GM23338 (cell line): Measurements from ENCODE around the gene XPNPEP2.

Experiments
- CREB1 ChIP-seq: fragments of 250-450 bp; sonication (Bioruptor Pico); IDR thresholded peaks from 2 replicates; pipeline ENCODE4 v1.5.0; 2020; ENCODE audit warnings: low read depth, mild to moderate bottlenecking, moderate library complexity
- EZH2 ChIP-seq: fragments of 200-600 bp; sonication (generic); IDR thresholded peaks from one replicate; pipeline ENCODE4 v1.8.0; 2017; ENCODE audit warnings: antibody characterized with exemption, mild to moderate bottlenecking, low read depth; ENCODE audit not compliant: unreplicated experiment
- EZH2phosphoT487 ChIP-seq: fragments of 200-600 bp; sonication (generic); IDR thresholded peaks from one replicate; pipeline ENCODE4 v1.8.1; 2018; ENCODE audit warnings: antibody characterized with exemption; ENCODE audit not compliant: unreplicated experiment
- JUNB ChIP-seq: IDR thresholded peaks from one replicate; pipeline ENCODE4 v1.6.1; 2016; ENCODE audit warnings: antibody characterized with exemption; ENCODE audit not compliant: unreplicated experiment
- NANOG ChIP-seq: IDR thresholded peaks from 2 replicates; pipeline ENCODE4 v1.6.1; 2016; ENCODE audit warnings: antibody characterized with exemption, borderline replicate concordance
- POLR2AphosphoS5 ChIP-seq: IDR thresholded peaks from 2 replicates; pipeline ENCODE4 v1.6.1; 2016; ENCODE audit warnings: antibody characterized with exemption, low read depth
- STAT1 ChIP-seq: IDR thresholded peaks from one replicate; pipeline ENCODE4 v1.6.1; 2016; ENCODE audit warnings: antibody characterized with exemption; ENCODE audit not compliant: unreplicated experiment
- ZNF114 ChIP-seq: fragments of 250-450 bp; sonication (Bioruptor Pico); IDR thresholded peaks from 2 replicates; pipeline ENCODE4 v1.5.0; 2020; ENCODE audit warnings: mild to moderate bottlenecking, moderate library complexity
- ZNF331 ChIP-seq: fragments of 250-450 bp; sonication (Bioruptor Pico); IDR thresholded peaks from 2 replicates; pipeline ENCODE4 v1.5.0; 2020; ENCODE audit warnings: low read depth, mild to moderate bottlenecking, moderate library complexity
- TF ChIP-seq, protein P1 (sequence below), 2 experiments: fragments of 200-600 bp in 1 of 2; sonication (generic) in 1 of 2; conservative IDR thresholded peaks; 2 replicates each; pipeline versions ENCODE4 v1.5.1 to v1.6.1; 2016 to 2017; ENCODE audit warnings: antibody characterized with exemption in 2 of 2, low read depth in 2 of 2, mild to moderate bottlenecking in 2 of 2, moderate library complexity in 1 of 2
- TF ChIP-seq, protein P2 (sequence below): IDR thresholded peaks from one replicate; pipeline ENCODE4 v1.6.1; 2018; ENCODE audit warnings: antibody characterized with exemption; ENCODE audit not compliant: unreplicated experiment
- TF ChIP-seq, protein P3 (sequence below): fragments of 250-450 bp; sonication (Bioruptor Pico); IDR thresholded peaks from 2 replicates; pipeline ENCODE4 v1.5.0; 2020; ENCODE audit warnings: mild to moderate bottlenecking, moderate library complexity

DNA sequence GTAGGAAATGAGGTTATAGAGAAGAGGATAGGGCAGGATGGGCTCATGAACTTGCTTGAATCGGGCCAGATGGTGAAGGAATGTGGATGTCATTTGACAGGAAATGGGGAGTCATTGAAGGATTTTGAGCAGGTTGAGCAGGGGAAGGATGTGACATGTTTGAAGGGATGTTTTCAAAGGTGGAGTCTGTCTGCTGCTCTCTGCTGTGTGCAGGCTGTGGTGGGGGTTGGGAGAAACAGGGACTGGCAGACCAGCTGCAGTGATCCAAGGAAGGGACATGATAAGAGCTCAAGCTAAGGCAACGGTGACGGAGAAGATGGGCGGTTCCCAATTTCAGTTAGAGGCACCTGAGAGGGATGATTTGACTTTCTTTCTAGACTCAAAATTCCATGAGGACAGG lies 14.0 kb upstream of the XPNPEP2 start:
- TF ChIP-seq EZH2, result no peak
- TF ChIP-seq, protein P1, sequence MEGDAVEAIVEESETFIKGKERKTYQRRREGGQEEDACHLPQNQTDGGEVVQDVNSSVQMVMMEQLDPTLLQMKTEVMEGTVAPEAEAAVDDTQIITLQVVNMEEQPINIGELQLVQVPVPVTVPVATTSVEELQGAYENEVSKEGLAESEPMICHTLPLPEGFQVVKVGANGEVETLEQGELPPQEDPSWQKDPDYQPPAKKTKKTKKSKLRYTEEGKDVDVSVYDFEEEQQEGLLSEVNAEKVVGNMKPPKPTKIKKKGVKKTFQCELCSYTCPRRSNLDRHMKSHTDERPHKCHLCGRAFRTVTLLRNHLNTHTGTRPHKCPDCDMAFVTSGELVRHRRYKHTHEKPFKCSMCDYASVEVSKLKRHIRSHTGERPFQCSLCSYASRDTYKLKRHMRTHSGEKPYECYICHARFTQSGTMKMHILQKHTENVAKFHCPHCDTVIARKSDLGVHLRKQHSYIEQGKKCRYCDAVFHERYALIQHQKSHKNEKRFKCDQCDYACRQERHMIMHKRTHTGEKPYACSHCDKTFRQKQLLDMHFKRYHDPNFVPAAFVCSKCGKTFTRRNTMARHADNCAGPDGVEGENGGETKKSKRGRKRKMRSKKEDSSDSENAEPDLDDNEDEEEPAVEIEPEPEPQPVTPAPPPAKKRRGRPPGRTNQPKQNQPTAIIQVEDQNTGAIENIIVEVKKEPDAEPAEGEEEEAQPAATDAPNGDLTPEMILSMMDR (conservative IDR thresholded peaks at IDR 0.05; ENCODE audit: low read depth in 2 of 2), result no peak
- TF ChIP-seq POLR2AphosphoS5, result no peak
- no peak for TF ChIP-seq EZH2phosphoT487
- no peak for TF ChIP-seq CREB1 (CRISPR knock-in tag)
- no peak for TF ChIP-seq ZNF331 (CRISPR knock-in tag)
- TF ChIP-seq JUNB, result no peak
- TF ChIP-seq, protein P2, sequence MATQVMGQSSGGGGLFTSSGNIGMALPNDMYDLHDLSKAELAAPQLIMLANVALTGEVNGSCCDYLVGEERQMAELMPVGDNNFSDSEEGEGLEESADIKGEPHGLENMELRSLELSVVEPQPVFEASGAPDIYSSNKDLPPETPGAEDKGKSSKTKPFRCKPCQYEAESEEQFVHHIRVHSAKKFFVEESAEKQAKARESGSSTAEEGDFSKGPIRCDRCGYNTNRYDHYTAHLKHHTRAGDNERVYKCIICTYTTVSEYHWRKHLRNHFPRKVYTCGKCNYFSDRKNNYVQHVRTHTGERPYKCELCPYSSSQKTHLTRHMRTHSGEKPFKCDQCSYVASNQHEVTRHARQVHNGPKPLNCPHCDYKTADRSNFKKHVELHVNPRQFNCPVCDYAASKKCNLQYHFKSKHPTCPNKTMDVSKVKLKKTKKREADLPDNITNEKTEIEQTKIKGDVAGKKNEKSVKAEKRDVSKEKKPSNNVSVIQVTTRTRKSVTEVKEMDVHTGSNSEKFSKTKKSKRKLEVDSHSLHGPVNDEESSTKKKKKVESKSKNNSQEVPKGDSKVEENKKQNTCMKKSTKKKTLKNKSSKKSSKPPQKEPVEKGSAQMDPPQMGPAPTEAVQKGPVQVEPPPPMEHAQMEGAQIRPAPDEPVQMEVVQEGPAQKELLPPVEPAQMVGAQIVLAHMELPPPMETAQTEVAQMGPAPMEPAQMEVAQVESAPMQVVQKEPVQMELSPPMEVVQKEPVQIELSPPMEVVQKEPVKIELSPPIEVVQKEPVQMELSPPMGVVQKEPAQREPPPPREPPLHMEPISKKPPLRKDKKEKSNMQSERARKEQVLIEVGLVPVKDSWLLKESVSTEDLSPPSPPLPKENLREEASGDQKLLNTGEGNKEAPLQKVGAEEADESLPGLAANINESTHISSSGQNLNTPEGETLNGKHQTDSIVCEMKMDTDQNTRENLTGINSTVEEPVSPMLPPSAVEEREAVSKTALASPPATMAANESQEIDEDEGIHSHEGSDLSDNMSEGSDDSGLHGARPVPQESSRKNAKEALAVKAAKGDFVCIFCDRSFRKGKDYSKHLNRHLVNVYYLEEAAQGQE, result no peak
- no peak for TF ChIP-seq STAT1
- no peak for TF ChIP-seq ZNF114
- no peak for TF ChIP-seq NANOG
- TF ChIP-seq, protein P3, sequence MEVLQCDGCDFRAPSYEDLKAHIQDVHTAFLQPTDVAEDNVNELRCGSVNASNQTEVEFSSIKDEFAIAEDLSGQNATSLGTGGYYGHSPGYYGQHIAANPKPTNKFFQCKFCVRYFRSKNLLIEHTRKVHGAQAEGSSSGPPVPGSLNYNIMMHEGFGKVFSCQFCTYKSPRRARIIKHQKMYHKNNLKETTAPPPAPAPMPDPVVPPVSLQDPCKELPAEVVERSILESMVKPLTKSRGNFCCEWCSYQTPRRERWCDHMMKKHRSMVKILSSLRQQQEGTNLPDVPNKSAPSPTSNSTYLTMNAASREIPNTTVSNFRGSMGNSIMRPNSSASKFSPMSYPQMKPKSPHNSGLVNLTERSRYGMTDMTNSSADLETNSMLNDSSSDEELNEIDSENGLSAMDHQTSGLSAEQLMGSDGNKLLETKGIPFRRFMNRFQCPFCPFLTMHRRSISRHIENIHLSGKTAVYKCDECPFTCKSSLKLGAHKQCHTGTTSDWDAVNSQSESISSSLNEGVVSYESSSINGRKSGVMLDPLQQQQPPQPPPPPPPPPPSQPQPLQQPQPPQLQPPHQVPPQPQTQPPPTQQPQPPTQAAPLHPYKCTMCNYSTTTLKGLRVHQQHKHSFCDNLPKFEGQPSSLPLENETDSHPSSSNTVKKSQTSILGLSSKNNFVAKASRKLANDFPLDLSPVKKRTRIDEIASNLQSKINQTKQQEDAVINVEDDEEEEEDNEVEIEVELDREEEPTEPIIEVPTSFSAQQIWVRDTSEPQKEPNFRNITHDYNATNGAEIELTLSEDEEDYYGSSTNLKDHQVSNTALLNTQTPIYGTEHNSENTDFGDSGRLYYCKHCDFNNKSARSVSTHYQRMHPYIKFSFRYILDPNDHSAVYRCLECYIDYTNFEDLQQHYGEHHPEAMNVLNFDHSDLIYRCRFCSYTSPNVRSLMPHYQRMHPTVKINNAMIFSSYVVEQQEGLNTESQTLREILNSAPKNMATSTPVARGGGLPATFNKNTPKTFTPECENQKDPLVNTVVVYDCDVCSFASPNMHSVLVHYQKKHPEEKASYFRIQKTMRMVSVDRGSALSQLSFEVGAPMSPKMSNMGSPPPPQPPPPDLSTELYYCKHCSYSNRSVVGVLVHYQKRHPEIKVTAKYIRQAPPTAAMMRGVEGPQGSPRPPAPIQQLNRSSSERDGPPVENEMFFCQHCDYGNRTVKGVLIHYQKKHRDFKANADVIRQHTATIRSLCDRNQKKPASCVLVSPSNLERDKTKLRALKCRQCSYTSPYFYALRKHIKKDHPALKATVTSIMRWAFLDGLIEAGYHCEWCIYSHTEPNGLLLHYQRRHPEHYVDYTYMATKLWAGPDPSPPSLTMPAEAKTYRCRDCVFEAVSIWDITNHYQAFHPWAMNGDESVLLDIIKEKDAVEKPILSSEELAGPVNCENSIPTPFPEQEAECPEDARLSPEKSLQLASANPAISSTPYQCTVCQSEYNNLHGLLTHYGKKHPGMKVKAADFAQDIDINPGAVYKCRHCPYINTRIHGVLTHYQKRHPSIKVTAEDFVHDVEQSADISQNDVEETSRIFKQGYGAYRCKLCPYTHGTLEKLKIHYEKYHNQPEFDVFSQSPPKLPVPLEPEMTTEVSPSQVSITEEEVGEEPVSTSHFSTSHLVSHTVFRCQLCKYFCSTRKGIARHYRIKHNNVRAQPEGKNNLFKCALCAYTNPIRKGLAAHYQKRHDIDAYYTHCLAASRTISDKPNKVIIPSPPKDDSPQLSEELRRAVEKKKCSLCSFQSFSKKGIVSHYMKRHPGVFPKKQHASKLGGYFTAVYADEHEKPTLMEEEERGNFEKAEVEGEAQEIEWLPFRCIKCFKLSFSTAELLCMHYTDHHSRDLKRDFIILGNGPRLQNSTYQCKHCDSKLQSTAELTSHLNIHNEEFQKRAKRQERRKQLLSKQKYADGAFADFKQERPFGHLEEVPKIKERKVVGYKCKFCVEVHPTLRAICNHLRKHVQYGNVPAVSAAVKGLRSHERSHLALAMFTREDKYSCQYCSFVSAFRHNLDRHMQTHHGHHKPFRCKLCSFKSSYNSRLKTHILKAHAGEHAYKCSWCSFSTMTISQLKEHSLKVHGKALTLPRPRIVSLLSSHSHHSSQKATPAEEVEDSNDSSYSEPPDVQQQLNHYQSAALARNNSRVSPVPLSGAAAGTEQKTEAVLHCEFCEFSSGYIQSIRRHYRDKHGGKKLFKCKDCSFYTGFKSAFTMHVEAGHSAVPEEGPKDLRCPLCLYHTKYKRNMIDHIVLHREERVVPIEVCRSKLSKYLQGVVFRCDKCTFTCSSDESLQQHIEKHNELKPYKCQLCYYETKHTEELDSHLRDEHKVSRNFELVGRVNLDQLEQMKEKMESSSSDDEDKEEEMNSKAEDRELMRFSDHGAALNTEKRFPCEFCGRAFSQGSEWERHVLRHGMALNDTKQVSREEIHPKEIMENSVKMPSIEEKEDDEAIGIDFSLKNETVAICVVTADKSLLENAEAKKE, result no peak
